Spleen (tissue), 11 donors: ENCODE data around the gene DPY19L3. TPM values are rescaled to one million over a fixed set of nuclear protein-coding genes. Genes with fewer than 3 reads are reported as not detected.

Source experiments
- DNase-seq: peaks from one replicate; pipeline ENCODE4 v3.0.0-alpha.2; 2020
- H3K27ac ChIP-seq, 8 donors: fragments of 200-600 bp; sonication (generic) in 7 of 8; 1 replicate in 4 of 8; 2 replicates in 4 of 8; pipeline versions ENCODE4 v1.5.0 to v1.8.0; 2016 to 2021; ENCODE audit warnings: inconsistent platforms in 4 of 8, mild to moderate bottlenecking in 4 of 8, moderate library complexity in 1 of 8
- H3K27me3 ChIP-seq, 7 donors: fragments of 200-600 bp; sonication (generic) in 6 of 7; replicated peaks in 1 of 7; 1 replicate in 4 of 7; 2 replicates in 3 of 7; pipeline versions ENCODE4 v1.5.0 to v1.8.0; 2016 to 2021; ENCODE audit warnings: inconsistent platforms in 3 of 7, mild to moderate bottlenecking in 1 of 7
- H3K36me3 ChIP-seq, 6 donors: fragments of 200-600 bp; sonication (generic) in 5 of 6; 1 replicate in 4 of 6; 2 replicates in 2 of 6; pipeline versions ENCODE4 v1.5.0 to v1.8.0; 2016 to 2021; ENCODE audit warnings: inconsistent platforms in 2 of 6
- H3K4me1 ChIP-seq, 6 donors: fragments of 200-600 bp; sonication (generic) in 5 of 6; 1 replicate in 3 of 6; 2 replicates in 3 of 6; pipeline versions ENCODE4 v1.5.0 to v1.8.0; 2016 to 2021; ENCODE audit warnings: inconsistent platforms in 3 of 6
- H3K4me3 ChIP-seq, 8 donors: fragments of 200-600 bp; sonication (generic) in 7 of 8; 1 replicate in 4 of 8; 2 replicates in 4 of 8; pipeline versions ENCODE4 v1.5.0 to v1.8.0; 2016 to 2021; ENCODE audit warnings: inconsistent platforms in 4 of 8, mild to moderate bottlenecking in 4 of 8, moderate library complexity in 2 of 8
- H3K9me3 ChIP-seq, 8 donors: fragments of 200-600 bp; sonication (generic) in 7 of 8; 1 replicate in 4 of 8; 2 replicates in 4 of 8; pipeline versions ENCODE4 v1.5.0 to v1.8.0; 2016 to 2021; ENCODE audit warnings: inconsistent platforms in 4 of 8
- POLR2A ChIP-seq, 3 donors: fragments of 450-650 bp; IDR thresholded peaks; one replicate each; pipeline ENCODE4 v1.5.1; 2017; ENCODE audit warnings: antibody characterized with exemption in 3 of 3, mild to moderate bottlenecking in 1 of 3
- POLR2AphosphoS5 ChIP-seq, 3 donors: sonication (generic); formaldehyde crosslinking; IDR thresholded peaks; one replicate each; pipeline ENCODE4 v1.5.1; 2017; ENCODE audit warnings: antibody characterized with exemption in 3 of 3
- WGBS, 5 donors: extraction: QIAGEN DNeasy Blood & Tissue Kit in 3 of 5; methylation state at CpG; one replicate each; pipeline versions ENCODE4 v1.1.5 to v1.1.7; 2013 to 2018; 5-methylcytosine and 5-hydroxymethylcytosine counted together
- intact Hi-C: fragments of 100-400 bp; cut with DNase I; formaldehyde crosslinking; loops from one replicate; pipeline ENCODE4 v1.15.0; 2023; ENCODE audit warnings: low total_unique reads
- polyA plus RNA-seq, 3 donors: library from polyadenylated mRNA; stranded (reverse); fragments of 200-250 nt; gene quantifications; one replicate each; pipeline ENCODE4 v1.2.1, GENCODE V29; 2013
- total RNA-seq, 7 donors: library from RNA; depleted of rRNA in 3 of 7; stranded (reverse); fragments of >200 nt in 3 of 7; fragmentation: NEBNext Ultra II Directional in 4 of 7; extraction: Animal tissue kit (Norgen Biotek cat#: 25700) in 4 of 7; gene quantifications; one replicate each; pipeline versions ENCODE4 v1.1.0 to v1.2.1, GENCODE V29; 2016 to 2021
- TF ChIP-seq, protein P1 (sequence below), 11 experiments: fragments of 200-600 bp in 7 of 11; fragments of 450-650 bp in 4 of 11; sonication (generic) in 4 of 11; IDR thresholded peaks in 8 of 11; conservative IDR thresholded peaks in 3 of 11; 1 replicate in 7 of 11; 2 replicates in 4 of 11; pipeline versions ENCODE4 v1.4.0 to v1.8.0; 2016 to 2021; ENCODE audit warnings: antibody characterized with exemption in 11 of 11, inconsistent platforms in 4 of 11, mild to moderate bottlenecking in 1 of 11
- donor health status: healthy with polysubstance abuse.
- donor health status: DM: no; HTN: no; CAD: no; lungs with moderate emphysema.
- donor health status: DM: no; HTN: no; CAD: no.
- donor health status: Bipolar disorder and iron deficiency.
- donor health status: healthy.
- donor health status: DM: no; HTN: no; CAD: no.
- donor health status: DM: yes; HTN: yes; CAD: no.

Gene DPY19L3
- total and polyA plus RNA-seq, 10 donors, result 5.3 to 57.5 (median 39.4) TPM

DNA sequence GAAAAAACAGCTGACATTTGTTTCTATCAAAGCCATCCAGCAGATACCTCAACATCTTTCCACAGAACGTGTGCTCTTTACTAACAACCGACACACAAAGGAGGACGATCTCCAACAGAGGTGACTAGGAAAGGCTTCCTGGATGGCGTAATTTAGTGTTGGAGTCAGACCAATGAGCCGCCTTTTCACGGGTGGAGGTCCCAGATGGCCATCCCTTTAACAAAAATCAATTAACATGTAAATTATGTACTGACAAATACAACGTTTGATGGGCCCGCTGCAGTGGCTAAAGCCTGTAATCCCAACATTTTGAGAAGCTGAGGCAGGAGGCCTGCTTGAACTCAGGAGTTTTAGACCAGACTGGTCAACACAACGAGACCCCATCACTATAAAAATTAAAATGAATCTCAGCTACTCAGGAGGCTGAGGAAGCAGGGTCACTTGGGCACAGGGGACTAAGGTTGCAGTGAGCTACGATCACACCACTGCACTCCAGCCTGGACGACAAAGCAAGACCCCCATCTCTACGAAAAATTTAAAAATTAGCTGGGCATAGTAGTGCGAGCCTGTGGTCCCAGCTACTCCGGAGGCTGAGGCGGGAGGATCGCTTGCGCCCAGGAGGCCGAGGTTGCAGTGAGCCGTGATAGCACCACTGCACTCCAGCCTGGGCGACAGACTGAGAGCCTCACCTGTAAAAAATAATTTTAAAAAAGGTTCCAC lies 1.2 kb upstream of the DPY19L3 start:
- peak overlapping the region; percentile 55 to 88 (median 76) for H3K4me3 ChIP-seq
- peaks cover 0 to 14% (median 5%) of the 10 kb centered on the region in 6 donors for H3K36me3 ChIP-seq
- no peaks in the 10 kb centered on the region for H3K27me3 ChIP-seq
- TF ChIP-seq POLR2A (IDR thresholded peaks at IDR 0.05) (no peak), POLR2AphosphoS5 (IDR thresholded peaks at IDR 0.05) (no peak)
- TF ChIP-seq, protein P1, sequence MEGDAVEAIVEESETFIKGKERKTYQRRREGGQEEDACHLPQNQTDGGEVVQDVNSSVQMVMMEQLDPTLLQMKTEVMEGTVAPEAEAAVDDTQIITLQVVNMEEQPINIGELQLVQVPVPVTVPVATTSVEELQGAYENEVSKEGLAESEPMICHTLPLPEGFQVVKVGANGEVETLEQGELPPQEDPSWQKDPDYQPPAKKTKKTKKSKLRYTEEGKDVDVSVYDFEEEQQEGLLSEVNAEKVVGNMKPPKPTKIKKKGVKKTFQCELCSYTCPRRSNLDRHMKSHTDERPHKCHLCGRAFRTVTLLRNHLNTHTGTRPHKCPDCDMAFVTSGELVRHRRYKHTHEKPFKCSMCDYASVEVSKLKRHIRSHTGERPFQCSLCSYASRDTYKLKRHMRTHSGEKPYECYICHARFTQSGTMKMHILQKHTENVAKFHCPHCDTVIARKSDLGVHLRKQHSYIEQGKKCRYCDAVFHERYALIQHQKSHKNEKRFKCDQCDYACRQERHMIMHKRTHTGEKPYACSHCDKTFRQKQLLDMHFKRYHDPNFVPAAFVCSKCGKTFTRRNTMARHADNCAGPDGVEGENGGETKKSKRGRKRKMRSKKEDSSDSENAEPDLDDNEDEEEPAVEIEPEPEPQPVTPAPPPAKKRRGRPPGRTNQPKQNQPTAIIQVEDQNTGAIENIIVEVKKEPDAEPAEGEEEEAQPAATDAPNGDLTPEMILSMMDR (IDR thresholded peaks at IDR 0.05 in 8 of 11, conservative IDR thresholded peaks at IDR 0.05 in 3 of 11), result no peak
- no peaks in the 10 kb centered on the region for H3K9me3 ChIP-seq
- H3K27ac ChIP-seq, result peak overlapping the region; percentile 89 to 100 (median 98)
- WGBS, 5 donors, result 71 to 81% (median 74%) methylated on average over 20 of the region's 20 CpGs
- intact Hi-C loops, result loop anchor here (10.0 kb wide), 1 partner anchor 60 kb away; the partner anchor contains the start of gene ZNF507
- peaks cover 12 to 41% (median 34%) of the 10 kb centered on the region in 6 donors for H3K4me1 ChIP-seq
- peak; percentile 81 for DNase-seq

DNA sequence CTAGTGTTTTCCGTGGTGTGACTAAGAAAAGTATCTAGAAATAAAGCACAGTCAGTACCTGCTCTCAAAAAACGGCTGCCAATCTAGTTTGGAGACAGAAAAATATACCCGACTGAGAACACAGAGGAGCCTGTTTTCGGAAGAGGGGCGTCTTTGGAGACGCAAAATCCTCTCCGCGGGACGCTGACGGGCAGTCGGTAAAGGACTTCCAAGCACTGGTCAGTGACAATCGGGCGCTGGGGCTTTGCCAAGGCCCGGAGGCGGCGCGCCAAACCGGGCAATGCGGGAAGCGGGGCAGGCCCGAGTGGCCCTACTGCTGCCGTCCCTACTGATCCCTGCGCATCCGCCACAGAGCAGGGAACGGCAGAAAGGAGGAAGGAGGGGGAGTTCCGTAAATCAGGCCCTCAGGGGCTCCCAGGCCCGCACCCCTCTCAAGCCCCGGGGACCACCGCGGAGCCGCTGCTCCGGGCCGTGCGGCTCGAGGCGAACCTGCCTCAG lies 588 bp upstream of the DPY19L3 start:
- Histone ChIP-seq H3K4me3 (peak overlapping the region; percentile 55 to 88 (median 76)), H3K27ac (peak overlapping the region; percentile 89 to 100 (median 98)), H3K9me3 (no peaks in the 10 kb centered on the region), H3K27me3 (no peaks in the 10 kb centered on the region), H3K4me1 (peaks cover 12 to 41% (median 34%) of the 10 kb centered on the region in 6 donors), H3K36me3 (peaks cover 0 to 20% (median 8%) of the 10 kb centered on the region in 6 donors)
- no peak for DNase-seq
- intact Hi-C loops, result loop anchor here (10.0 kb wide), 1 partner anchor 60 kb away; the partner anchor contains the start of gene ZNF507
- 1 to 2% (median 1%) methylated on average over 16 to 36 of the region's 36 CpGs for WGBS, 5 donors
- TF ChIP-seq, protein P1 (IDR thresholded peaks at IDR 0.05 in 8 of 11, conservative IDR thresholded peaks at IDR 0.05 in 3 of 11), result no peak
- TF ChIP-seq POLR2A (IDR thresholded peaks at IDR 0.05) (no peak), POLR2AphosphoS5 (IDR thresholded peaks at IDR 0.05) (no peak)

DNA sequence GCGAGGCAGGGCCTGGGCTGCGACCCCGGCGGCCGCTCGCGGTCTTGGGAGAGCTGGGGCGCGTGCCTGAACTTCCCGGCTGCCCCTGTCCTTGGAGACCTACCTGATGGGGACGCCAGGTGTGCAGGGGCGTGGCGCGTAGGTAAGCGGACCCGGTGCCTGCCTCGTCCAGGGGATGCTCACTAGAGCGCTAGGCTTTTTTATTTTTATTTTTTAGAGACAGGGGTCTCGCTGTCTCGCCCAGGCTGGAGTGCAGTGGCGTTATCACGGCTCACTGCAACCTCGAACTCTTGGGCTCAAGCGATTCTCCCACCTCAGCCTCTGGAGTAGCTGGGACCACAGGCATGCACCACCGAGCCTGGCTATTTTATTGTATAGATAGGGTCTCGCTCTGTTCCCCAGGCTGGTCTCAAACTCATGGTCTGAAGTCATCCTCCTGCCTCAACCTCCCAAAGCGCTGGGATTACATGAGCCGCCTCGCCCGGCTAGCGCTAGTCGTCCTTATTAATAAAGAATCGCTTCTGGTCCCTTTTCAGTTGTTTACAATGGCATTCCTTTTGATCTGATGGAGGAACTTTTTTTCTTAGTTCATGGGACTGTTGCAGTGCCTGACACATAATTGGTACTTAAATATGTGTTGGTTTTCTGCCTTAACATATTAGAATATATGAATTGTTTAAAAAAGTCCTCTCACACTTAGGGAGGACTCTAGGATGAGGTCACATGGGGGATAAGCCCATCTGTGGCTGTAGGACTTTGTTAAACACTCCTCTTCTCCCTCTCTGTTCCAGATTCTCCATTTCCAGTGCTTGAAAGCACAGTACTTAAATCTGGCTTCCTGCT lies 812 bp downstream of the DPY19L3 start:
- H3K4me3 ChIP-seq, result peak overlapping the region; percentile 55 to 88 (median 76)
- DNase-seq, result no peak
- WGBS, 5 donors, result 13 to 18% (median 14%) methylated on average over 24 to 33 of the region's 33 CpGs
- peak overlapping the region; percentile 89 to 100 (median 98) for H3K27ac ChIP-seq
- H3K36me3 ChIP-seq, result peaks cover 0 to 34% (median 15%) of the 10 kb centered on the region in 6 donors
- TF ChIP-seq, protein P1 (IDR thresholded peaks at IDR 0.05 in 8 of 11, conservative IDR thresholded peaks at IDR 0.05 in 3 of 11), result no peak
- TF ChIP-seq POLR2AphosphoS5 (IDR thresholded peaks at IDR 0.05), result peak in 1 of 3 donors; percentile 42
- H3K27me3 ChIP-seq, result no peaks in the 10 kb centered on the region
- intact Hi-C loops, result loop anchor here (10.0 kb wide), 1 partner anchor 62 kb away; the partner anchor contains the start of gene ZNF507
- H3K4me1 ChIP-seq, result peaks cover 12 to 41% (median 34%) of the 10 kb centered on the region in 6 donors
- no peaks in the 10 kb centered on the region for H3K9me3 ChIP-seq
